CD4-positive, alpha-beta T cell treated with Interleukin-6 for 4 hours (primary cell): ENCODE measurements around the gene GNE.
"Not testable (repeated sequence)": the region's sequence is repeated elsewhere in the genome, so short reads cannot be mapped to it uniquely, and the experiment has no call there.

ENCODE experiments used
- DNase-seq: peaks from one replicate; pipeline ENCODE4 v3.0.0-alpha.2; 2020; ENCODE audit warnings: mixed read lengths

Gene GNE

GRCh38 chr9:36268007-36268427 is 9.8 kb upstream of the GNE start:
- DNase-seq = no peak

GRCh38 chr9:36264896-36265295 is 6.6 kb upstream of the GNE start:
- DNase-seq = no peak

- no peak for DNase-seq
These were observed 5.4 kb upstream of the GNE start for GRCh38 chr9:36263683-36264082.

- no peak for DNase-seq
These were observed 817 bp upstream of the GNE start for GRCh38 chr9:36258996-36259533.

- no peak for DNase-seq
These were observed 6.8 kb downstream of the GNE start for GRCh38 chr9:36251428-36251827.

- DNase-seq = no peak
These were observed 8.2 kb downstream of the GNE start for GRCh38 chr9:36250079-36250478.

- no peak for DNase-seq
These were observed 9.1 kb downstream of the GNE start for GRCh38 chr9:36249189-36249588.

- not testable (repeated sequence) for DNase-seq
These were observed 10.2 kb downstream of the GNE start for GRCh38 chr9:36248061-36248460.

GRCh38 chr9:36247356-36247755 is 10.9 kb downstream of the GNE start:
- DNase-seq = no peak

GRCh38 chr9:36245906-36246305 is 12.3 kb downstream of the GNE start:
- no peak for DNase-seq

- not testable (repeated sequence) for DNase-seq
These were observed 18.6 kb downstream of the GNE start for GRCh38 chr9:36239675-36240074.

GRCh38 chr9:36239205-36239604 is 19.0 kb downstream of the GNE start:
- DNase-seq = not testable (repeated sequence)

- DNase-seq = no peak
These were observed 21.0 kb downstream of the GNE start for GRCh38 chr9:36237230-36237629.

- DNase-seq = no peak
These were observed 35.8 kb downstream of the GNE start for GRCh38 chr9:36222449-36222848.

GRCh38 chr9:36221667-36222066 is 36.6 kb downstream of the GNE start:
- DNase-seq = no peak

- no peak for DNase-seq
These were observed 39.8 kb downstream of the GNE start for GRCh38 chr9:36218411-36218901.

- no peak for DNase-seq
These were observed 40.2 kb downstream of the GNE start for GRCh38 chr9:36218011-36218410.

- no peak for DNase-seq
These were observed 40.8 kb downstream of the GNE start for GRCh38 chr9:36217256-36217968.

GRCh38 chr9:36214571-36214970 is 43.7 kb downstream of the GNE start:
- no peak for DNase-seq

- DNase-seq = no peak
These were observed 44.3 kb downstream of the GNE start for GRCh38 chr9:36213989-36214388.

GRCh38 chr9:36213387-36213786 is 44.9 kb downstream of the GNE start:
- DNase-seq = no peak

GRCh38 chr9:36211510-36211909 is 46.7 kb downstream of the GNE start:
- DNase-seq = no peak

GRCh38 chr9:36210722-36211121 is 47.5 kb downstream of the GNE start:
- no peak for DNase-seq

GRCh38 chr9:36208521-36209253 is 49.6 kb downstream of the GNE start:
- DNase-seq = no peak
